NT2/D1 (cell line): Measurements from ENCODE around the gene SLC38A2.

Source experiments
- DNase-seq: peaks from one replicate; pipeline ENCODE4 v3.0.0-alpha.2; 2011; ENCODE audit warnings: low read depth, low spot score
- H3K27me3 ChIP-seq: 2 replicates; pipeline ENCODE4 v1.6.0; 2011; ENCODE audit warnings: mild to moderate bottlenecking; ENCODE audit not compliant: insufficient read length, insufficient read depth
- H3K36me3 ChIP-seq: 2 replicates; pipeline ENCODE4 v1.6.1; 2011; ENCODE audit warnings: mild to moderate bottlenecking, low read length, mixed read lengths; ENCODE audit not compliant: insufficient read depth, insufficient read length
- H3K4me1 ChIP-seq: 2 replicates; pipeline ENCODE4 v1.5.1; 2011; ENCODE audit not compliant: insufficient read depth, insufficient read length
- H3K4me3 ChIP-seq: 2 replicates; pipeline ENCODE4 v1.5.1; 2011; ENCODE audit warnings: low read depth; ENCODE audit not compliant: insufficient read length
- H3K9ac ChIP-seq: 2 replicates; pipeline ENCODE4 v1.6.0; 2011; ENCODE audit warnings: low read depth; ENCODE audit not compliant: insufficient read length
- H3K9me3 ChIP-seq: 2 replicates; pipeline ENCODE4 v1.5.1; 2011; ENCODE audit warnings: mild to moderate bottlenecking, low read length; ENCODE audit not compliant: insufficient read depth
- SUZ12 ChIP-seq: IDR thresholded peaks from 2 replicates; pipeline ENCODE4 v1.6.1; 2011; ENCODE audit not compliant: insufficient read length, insufficient read depth; ENCODE audit errors: extremely low read depth
- YY1 ChIP-seq: IDR thresholded peaks from 2 replicates; pipeline ENCODE4 v1.6.1; 2011; ENCODE audit not compliant: insufficient read length, insufficient read depth
- ZNF274 ChIP-seq: IDR thresholded peaks from 2 replicates; pipeline ENCODE4 v1.6.1; 2011; ENCODE audit warnings: mild to moderate bottlenecking, low read depth, low read length

Gene SLC38A2

DNA sequence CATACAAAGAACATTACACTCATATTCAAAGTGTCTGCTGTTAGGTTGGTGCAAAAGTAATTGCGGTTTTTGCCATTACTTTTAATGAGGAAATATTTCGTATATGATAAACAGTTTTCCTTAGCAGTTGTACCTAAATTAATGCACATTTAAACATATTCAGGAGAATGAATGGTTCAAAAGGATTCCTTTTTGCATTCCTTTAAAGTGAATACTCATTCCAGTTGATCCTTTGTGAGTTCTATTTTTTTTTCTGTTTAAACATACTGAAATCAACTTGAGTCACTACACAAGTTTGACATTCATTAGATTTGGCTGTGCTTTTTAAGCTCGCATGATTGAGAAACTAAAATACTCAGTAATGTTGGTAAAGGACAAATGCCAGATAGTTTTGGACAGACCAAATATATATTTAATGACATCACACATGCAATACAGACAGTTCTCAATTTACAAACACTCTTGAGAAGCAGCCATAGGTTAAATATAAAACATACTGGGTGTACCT, 13.8 kb upstream of the SLC38A2 start:
- H3K4me3 ChIP-seq, result no peak overlapping the region
- no peak overlapping the region for H3K9ac ChIP-seq
- H3K27me3 ChIP-seq, result no peaks in the 10 kb centered on the region
- no peak for DNase-seq
- H3K4me1 ChIP-seq, result no peaks in the 10 kb centered on the region
- TF ChIP-seq ZNF274 (no peak), SUZ12 (no peak), YY1 (no peak)
- no peaks in the 10 kb centered on the region for H3K9me3 ChIP-seq
- peaks cover 12% of the 10 kb centered on the region for H3K36me3 ChIP-seq

GRCh38 chr12:46385438-46385837, 12.9 kb upstream of the SLC38A2 start:
- no peaks in the 10 kb centered on the region for H3K27me3 ChIP-seq
- H3K9ac ChIP-seq, result no peak overlapping the region
- H3K36me3 ChIP-seq, result peaks cover 12% of the 10 kb centered on the region

GRCh38 chr12:46384451-46385309, 12.1 kb upstream of the SLC38A2 start:
- H3K27me3 ChIP-seq, result no peaks in the 10 kb centered on the region
- TF ChIP-seq SUZ12 (no peak), YY1 (no peak), ZNF274 (no peak)
- DNase-seq, result no peak
- peaks cover 7% of the 10 kb centered on the region; the same call in 1 of the 2 replicates for H3K9me3 ChIP-seq
- peak overlapping the region; percentile 94 for H3K9ac ChIP-seq
- no peaks in the 10 kb centered on the region for H3K4me1 ChIP-seq
- peak overlapping the region; percentile 93 for H3K4me3 ChIP-seq
- H3K36me3 ChIP-seq, result peaks cover 12% of the 10 kb centered on the region

More at GRCh38 chr12:46385438-46385837, 12.9 kb upstream of the SLC38A2 start:
- H3K4me1 ChIP-seq, result no peaks in the 10 kb centered on the region
- TF ChIP-seq YY1 (no peak), SUZ12 (no peak), ZNF274 (no peak)
- no peaks in the 10 kb centered on the region for H3K9me3 ChIP-seq
- H3K4me3 ChIP-seq, result no peak overlapping the region
- DNase-seq, result no peak

DNA sequence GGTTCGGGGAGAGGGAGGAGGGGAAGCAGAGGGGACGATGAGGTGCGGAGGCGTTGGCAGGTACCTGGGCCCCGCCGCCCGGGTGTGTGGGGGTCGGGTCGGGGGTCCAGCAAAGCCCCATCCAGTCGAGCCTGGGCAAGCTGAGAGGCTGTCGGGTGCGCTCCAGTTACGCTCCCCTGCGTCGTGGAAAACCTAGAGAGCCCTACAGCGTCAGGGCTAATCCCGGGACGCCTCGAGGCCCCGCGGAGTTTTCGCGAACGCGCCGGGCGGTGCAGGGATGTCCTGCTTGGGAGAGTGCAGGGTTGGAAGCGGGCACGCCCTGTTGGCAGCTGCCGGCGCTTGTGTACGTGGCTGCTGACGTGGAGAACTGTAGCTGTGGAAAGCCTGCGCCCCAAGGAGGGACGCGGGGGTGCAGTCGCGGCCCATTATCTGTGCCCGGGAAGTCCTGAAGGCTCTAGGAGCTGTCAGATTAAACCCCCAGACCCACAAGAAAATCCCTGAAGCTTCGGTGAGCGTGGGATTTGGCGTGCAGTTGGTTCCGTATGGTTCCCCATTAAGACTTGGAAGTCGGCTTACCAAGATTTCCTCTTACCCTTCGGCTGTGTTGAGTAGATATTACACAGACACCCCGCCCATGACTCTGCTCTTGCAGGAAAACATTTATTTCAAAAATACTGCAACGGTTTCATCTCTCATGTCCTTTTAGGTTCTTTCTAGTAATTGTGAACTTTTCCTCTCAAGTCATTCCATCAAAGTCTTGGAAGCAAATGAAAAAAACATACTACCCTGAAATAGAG, 11.3 kb upstream of the SLC38A2 start:
- DNase-seq, result no peak
- Histone ChIP-seq H3K36me3 (peaks cover 8% of the 10 kb centered on the region), H3K9me3 (peaks cover 9% of the 10 kb centered on the region; the same call in 1 of the 2 replicates), H3K4me3 (peak overlapping the region; percentile 93), H3K4me1 (no peaks in the 10 kb centered on the region), H3K27me3 (no peaks in the 10 kb centered on the region), H3K9ac (peak overlapping the region; percentile 94)
- no peak for TF ChIP-seq SUZ12
- no peak for TF ChIP-seq ZNF274
- TF ChIP-seq YY1, result no peak

- peak overlapping the region; percentile 93 for H3K4me3 ChIP-seq
- TF ChIP-seq ZNF274, result no peak
- H3K4me1 ChIP-seq, result no peaks in the 10 kb centered on the region
- H3K27me3 ChIP-seq, result no peaks in the 10 kb centered on the region
- H3K36me3 ChIP-seq, result peaks cover 5% of the 10 kb centered on the region
- H3K9me3 ChIP-seq, result peaks cover 9% of the 10 kb centered on the region; the same call in 1 of the 2 replicates
- DNase-seq, result peak; percentile 89
- H3K9ac ChIP-seq, result peak overlapping the region; percentile 94
Observed at GRCh38 chr12:46382964-46383653, 10.5 kb upstream of the SLC38A2 start.

- DNase-seq, result no peak
- no peaks in the 10 kb centered on the region for H3K36me3 ChIP-seq
- TF ChIP-seq YY1 (no peak), ZNF274 (no peak), SUZ12 (no peak)
- peak overlapping the region; percentile 82 for H3K9ac ChIP-seq
- H3K4me1 ChIP-seq, result no peaks in the 10 kb centered on the region
- H3K27me3 ChIP-seq, result no peaks in the 10 kb centered on the region
- H3K9me3 ChIP-seq, result peaks cover 9% of the 10 kb centered on the region; the same call in 1 of the 2 replicates
- peak overlapping the region; percentile 93 for H3K4me3 ChIP-seq
Observed at GRCh38 chr12:46382408-46382963, 9.9 kb upstream of the SLC38A2 start.
